Measurements from ENCODE around the gene SESN1. TPM values are rescaled to one million over a fixed set of nuclear protein-coding genes. Genes with fewer than 3 reads are reported as not detected.

The SESN1 gene
- total RNA-seq, 2 experiments from 2014 or later = 23.1 to 24.5 TPM

DNA sequence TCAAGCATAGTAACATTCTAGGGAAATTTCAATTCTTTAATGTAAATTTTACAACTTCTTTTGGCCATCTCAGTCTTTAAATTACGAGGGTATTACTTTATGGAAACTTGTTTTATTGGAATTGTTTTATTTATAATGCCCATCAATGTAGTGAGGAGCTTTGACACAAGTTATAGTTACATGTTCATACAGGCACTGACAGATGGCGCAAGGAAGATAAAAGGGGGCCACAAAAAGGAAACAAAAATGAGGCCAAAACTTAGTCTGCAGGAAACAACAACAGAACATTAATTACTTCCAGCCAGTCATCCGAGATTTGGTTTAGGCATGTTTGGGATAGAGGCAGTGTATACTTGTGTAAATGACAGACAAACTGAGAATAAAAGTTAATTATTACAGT, 18.3 kb downstream of the SESN1 start:
- H3K27me3 Mint-ChIP-seq (ENCODE audit: low read depth) = peaks cover 2% of the 10 kb centered on the region
- no peak overlapping the region for H3K27ac Mint-ChIP-seq
- no peak overlapping the region for H3K4me3 Mint-ChIP-seq
- ATAC-seq (no peak), DNase-seq (no peak)
- CTCF ChIA-PET = interaction anchor here (0.8 to 3.1 kb wide), 6 partner anchors 66 to 535 kb away, joined by 3 to 12 read pairs (median 4); no protein-coding TSS in a partner anchor
- H3K9me3 Mint-ChIP-seq (ENCODE audit: insufficient read depth) = no peaks in the 10 kb centered on the region
- H3K4me1 Mint-ChIP-seq (ENCODE audit: low read depth) = peaks cover 19% of the 10 kb centered on the region
- POLR2A ChIA-PET = no interaction called here
- no peaks in the 10 kb centered on the region for H3K36me3 Mint-ChIP-seq (ENCODE audit: low read depth)

DNA sequence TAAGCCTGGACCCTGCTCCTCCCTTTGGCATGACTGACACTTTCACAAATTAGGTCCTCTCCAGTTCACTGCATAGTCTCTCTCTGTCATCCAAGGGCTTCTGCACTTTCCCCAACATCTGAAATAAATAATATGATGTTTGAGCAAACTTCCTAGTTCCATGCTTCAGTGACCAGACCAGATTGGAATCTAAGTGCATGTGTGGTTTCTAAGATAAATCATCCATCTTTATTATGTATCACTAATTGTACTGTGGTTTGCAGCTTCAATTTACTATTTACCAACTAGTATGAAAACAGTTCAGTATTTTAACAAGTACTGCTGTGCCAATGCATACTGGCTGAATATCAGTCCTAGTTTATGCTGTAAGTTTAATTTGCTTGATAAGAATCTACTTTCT, 18.7 kb downstream of the SESN1 start:
- no peak for ATAC-seq
- CTCF ChIA-PET = interaction anchor here (1.1 to 5.8 kb wide), 13 partner anchors 17 to 535 kb away, joined by 3 to 99 read pairs (median 5); partner anchors contain the start of genes CEP57L1 and SESN1
- POLR2A ChIA-PET = no interaction called here
- H3K36me3 Mint-ChIP-seq (ENCODE audit: low read depth) = no peaks in the 10 kb centered on the region
- no peak overlapping the region for H3K27ac Mint-ChIP-seq
- no peak overlapping the region for H3K4me3 Mint-ChIP-seq
- DNase-seq = no peak
- peaks cover 2% of the 10 kb centered on the region for H3K27me3 Mint-ChIP-seq (ENCODE audit: low read depth)
- H3K4me1 Mint-ChIP-seq (ENCODE audit: low read depth) = peaks cover 24% of the 10 kb centered on the region
- H3K9me3 Mint-ChIP-seq (ENCODE audit: insufficient read depth) = no peaks in the 10 kb centered on the region

DNA sequence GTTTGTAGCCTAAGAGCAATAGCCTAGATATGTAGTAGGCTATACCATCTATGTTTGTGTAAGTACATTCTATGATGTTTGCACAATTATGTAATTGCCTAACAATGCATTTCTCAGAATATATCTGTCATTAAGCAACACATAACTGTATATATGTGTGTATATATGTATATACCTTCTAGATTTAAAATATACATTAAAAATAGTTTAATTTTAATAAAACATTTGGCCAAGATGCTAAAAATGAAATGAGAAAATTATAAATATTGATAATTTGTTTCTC, 20.6 kb downstream of the SESN1 start:
- ATAC-seq = no peak
- Mint-ChIP-seq H3K36me3 (ENCODE audit: low read depth) (no peaks in the 10 kb centered on the region), H3K4me1 (ENCODE audit: low read depth) (peaks cover 27% of the 10 kb centered on the region), H3K27me3 (ENCODE audit: low read depth) (no peaks in the 10 kb centered on the region), H3K4me3 (no peak overlapping the region), H3K9me3 (ENCODE audit: insufficient read depth) (no peaks in the 10 kb centered on the region), H3K27ac (no peak overlapping the region)
- no peak for DNase-seq
- POLR2A ChIA-PET = no interaction called here
- CTCF ChIA-PET = interaction anchor here (0.8 to 5.8 kb wide), 30 partner anchors 7 to 533 kb away, joined by 4 to 99 read pairs (median 8); partner anchors contain the start of genes CEP57L1 and SESN1

DNA sequence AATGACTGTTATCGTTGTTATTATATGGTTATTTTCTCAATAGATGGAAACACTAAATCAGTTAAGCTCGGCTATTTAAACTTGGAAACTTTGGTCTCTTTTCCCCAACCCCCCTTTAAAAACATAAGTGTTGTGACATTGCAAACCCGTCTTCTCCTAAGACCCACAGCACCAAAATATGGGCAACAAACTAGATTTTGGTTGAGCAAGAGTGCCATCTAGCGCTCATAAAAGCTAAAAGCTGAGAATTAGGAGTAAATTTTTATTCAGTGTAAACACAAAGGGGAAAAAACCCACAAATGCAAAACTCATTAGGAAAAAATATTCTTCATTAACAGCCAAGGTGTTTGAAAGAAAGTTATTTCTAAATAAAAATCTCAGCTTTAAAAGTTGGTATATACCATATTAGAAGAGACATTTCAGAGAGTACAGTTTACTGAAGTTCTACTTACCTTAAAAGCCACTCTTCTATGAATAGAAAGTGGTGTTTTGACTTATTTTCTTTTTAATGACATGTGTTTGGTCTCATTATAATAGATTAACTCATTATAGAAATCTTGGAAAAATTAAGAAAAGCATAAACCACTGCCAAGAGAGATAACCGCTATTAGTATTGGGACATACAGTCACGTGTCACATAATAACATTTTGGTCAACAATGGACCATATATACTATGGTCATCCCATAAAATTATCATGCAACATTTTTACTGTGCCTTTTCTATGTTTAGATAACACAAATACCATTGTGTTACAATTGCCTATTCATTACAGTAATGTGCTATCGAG, 21.1 kb downstream of the SESN1 start:
- H3K9me3 Mint-ChIP-seq (ENCODE audit: insufficient read depth) = no peaks in the 10 kb centered on the region
- POLR2A ChIA-PET = interaction anchor here (0.9 kb wide), 1 partner anchor 21 kb away, joined by 4 read pairs; the partner anchor contains the start of gene SESN1
- H3K27ac Mint-ChIP-seq = no peak overlapping the region
- no peaks in the 10 kb centered on the region for H3K27me3 Mint-ChIP-seq (ENCODE audit: low read depth)
- ATAC-seq (peak; percentile 68), DNase-seq (peak; percentile 74)
- CTCF ChIA-PET = interaction anchor here (0.8 to 5.8 kb wide), 52 partner anchors 8 to 549 kb away, joined by 3 to 99 read pairs (median 6); partner anchors contain the start of genes CEP57L1 and SESN1
- peaks cover 27% of the 10 kb centered on the region for H3K4me1 Mint-ChIP-seq (ENCODE audit: low read depth)
- no peaks in the 10 kb centered on the region for H3K36me3 Mint-ChIP-seq (ENCODE audit: low read depth)
- no peak overlapping the region for H3K4me3 Mint-ChIP-seq

DNA sequence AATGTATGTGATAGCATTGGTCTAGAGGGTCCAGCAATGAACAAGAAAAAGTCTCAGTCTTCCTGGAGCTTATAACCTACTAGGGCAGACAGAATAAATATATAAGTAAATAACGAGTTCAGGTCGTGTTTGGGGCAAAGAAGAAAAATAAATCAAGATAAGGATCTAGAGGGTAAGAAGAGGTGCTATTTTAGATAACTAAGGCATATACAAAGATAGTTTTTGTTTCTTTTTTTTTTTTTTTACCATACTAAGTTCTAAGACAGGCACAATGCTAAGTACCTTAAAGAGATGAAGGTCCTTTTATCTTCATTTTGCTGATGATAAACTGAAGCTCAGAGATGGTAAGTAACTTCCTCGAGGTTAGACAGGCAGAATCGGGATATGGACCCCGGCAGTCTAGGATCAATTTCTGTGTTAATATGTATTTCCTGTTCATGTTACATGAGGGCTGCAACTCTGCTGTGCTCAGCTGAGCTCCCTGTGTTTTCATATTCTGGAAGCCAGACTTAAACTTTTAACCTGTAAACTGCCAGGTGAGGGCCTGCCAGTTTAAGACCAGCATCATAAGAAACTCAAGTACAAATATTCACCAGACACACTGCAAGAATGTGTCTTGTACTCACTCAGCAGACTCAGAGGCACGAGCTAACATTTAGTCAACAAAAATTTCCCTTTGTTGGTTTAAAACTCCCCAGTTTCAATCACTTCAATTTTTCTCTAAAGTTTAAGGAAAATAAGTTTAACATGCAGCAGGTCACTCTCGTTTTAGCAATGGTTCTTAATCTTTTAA, 23.3 kb downstream of the SESN1 start:
- Mint-ChIP-seq H3K4me3 (peak overlapping the region; percentile 36), H3K9me3 (ENCODE audit: insufficient read depth) (no peaks in the 10 kb centered on the region), H3K27me3 (ENCODE audit: low read depth) (no peaks in the 10 kb centered on the region), H3K4me1 (ENCODE audit: low read depth) (peaks cover 25% of the 10 kb centered on the region), H3K36me3 (ENCODE audit: low read depth) (no peaks in the 10 kb centered on the region), H3K27ac (peak overlapping the region; percentile 32)
- POLR2A ChIA-PET = interaction anchor here (0.7 to 2.1 kb wide), 5 partner anchors 9 to 512 kb away, joined by 3 to 11 read pairs (median 4); partner anchors contain the start of genes CEP57L1 and SESN1
- DNase-seq (no peak), ATAC-seq (peak; percentile 41)
- CTCF ChIA-PET = interaction anchor here (0.9 to 5.8 kb wide), 29 partner anchors 8 to 530 kb away, joined by 3 to 99 read pairs (median 11); partner anchors contain the start of genes CEP57L1 and SESN1

DNA sequence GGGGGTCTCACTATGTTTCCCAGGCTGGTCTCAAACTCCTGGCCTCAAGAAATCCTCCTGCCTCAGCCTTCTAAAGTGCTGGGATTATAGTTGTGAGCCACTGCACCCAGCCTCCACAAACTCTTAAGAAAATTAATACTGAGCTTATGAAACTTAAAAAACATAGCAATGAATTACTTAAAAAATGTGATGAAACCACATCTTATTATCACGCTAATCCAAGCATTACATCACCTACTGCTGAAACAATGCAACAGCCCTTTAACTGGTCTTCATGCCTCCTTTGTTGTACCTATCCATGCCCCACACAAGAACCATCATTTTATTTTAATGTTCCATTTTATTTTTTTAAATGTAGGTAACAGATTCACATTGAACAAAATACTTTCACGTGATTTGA, 24.9 kb downstream of the SESN1 start:
- Mint-ChIP-seq H3K27me3 (ENCODE audit: low read depth) (no peaks in the 10 kb centered on the region), H3K9me3 (ENCODE audit: insufficient read depth) (no peaks in the 10 kb centered on the region), H3K27ac (no peak overlapping the region), H3K4me3 (no peak overlapping the region), H3K36me3 (ENCODE audit: low read depth) (no peaks in the 10 kb centered on the region), H3K4me1 (ENCODE audit: low read depth) (peaks cover 22% of the 10 kb centered on the region)
- CTCF ChIA-PET = interaction anchor here (1.3 to 4.8 kb wide), 2 partner anchors 155 to 528 kb away, joined by 3 to 58 read pairs; no protein-coding TSS in a partner anchor
- DNase-seq = no peak
- POLR2A ChIA-PET = no interaction called here
- no peak for ATAC-seq

DNA sequence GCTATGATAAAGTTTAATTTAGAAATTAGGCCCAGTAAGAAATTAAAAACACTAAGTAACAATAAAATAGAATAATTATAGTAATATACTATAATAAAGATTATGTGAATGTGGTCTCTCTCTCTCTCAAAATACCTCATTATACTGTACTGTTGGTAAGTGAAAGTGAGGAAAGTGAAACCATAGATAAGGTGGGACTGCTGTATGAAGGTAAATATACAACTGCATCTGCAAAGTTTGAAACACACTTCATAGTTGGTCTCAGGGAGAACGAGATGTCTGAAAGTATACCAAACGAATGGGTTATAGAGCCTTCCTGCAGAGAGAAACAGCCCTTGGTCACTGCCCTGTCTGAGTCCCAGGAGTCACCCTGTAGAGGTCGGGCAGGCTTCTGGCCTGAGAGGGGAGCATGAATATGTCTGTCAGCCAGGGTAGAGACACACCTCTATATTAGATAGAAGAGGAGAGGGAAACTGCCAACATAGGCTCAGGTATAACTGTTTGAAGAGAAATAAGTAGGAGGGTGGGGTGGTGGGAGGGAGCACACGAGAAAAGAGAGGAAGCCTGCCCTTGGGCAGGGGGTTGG, 31.8 kb downstream of the SESN1 start:
- CTCF ChIA-PET = interaction anchor here (1.4 to 1.8 kb wide), 3 partner anchors 9 to 53 kb away, joined by 3 to 9 read pairs (median 6); no protein-coding TSS in a partner anchor

DNA sequence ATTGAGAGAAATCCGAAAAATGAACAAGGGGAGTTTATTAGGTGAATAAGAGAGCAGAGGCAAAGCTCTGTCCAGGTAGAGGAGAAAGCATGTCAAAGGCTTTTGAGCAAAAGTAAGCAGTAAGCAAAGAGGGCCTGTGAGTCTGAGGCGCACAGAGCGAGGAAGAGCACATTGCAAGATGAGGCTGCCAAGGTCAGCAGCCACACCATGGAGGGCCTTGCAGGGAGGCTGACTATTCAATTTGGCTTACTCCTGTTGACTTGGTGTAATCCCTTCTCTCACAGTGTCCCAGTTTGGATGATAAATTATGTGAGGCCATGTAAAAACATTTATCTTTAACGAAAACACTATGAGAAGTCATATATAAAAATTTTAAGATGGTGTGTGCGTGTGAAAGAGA, 32.4 kb downstream of the SESN1 start:
- Mint-ChIP-seq H3K9me3 (ENCODE audit: insufficient read depth) (no peaks in the 10 kb centered on the region), H3K27me3 (ENCODE audit: low read depth) (no peaks in the 10 kb centered on the region), H3K4me3 (no peak overlapping the region), H3K27ac (no peak overlapping the region), H3K4me1 (ENCODE audit: low read depth) (peaks cover 33% of the 10 kb centered on the region), H3K36me3 (ENCODE audit: low read depth) (no peaks in the 10 kb centered on the region)
- POLR2A ChIA-PET = interaction anchor here (0.8 kb wide), 1 partner anchor 9 kb away, joined by 3 read pairs; no protein-coding TSS in a partner anchor
- DNase-seq = no peak
- ATAC-seq = no peak
- CTCF ChIA-PET = interaction anchor here (1.8 kb wide), 1 partner anchor 10 kb away, joined by 9 read pairs; no protein-coding TSS in a partner anchor

More for the DNA sequence above, 31.8 kb downstream of the SESN1 start:
- H3K36me3 Mint-ChIP-seq (ENCODE audit: low read depth) = no peaks in the 10 kb centered on the region
- peaks cover 33% of the 10 kb centered on the region for H3K4me1 Mint-ChIP-seq (ENCODE audit: low read depth)
- ATAC-seq (peak; percentile 28), DNase-seq (no peak)
- H3K9me3 Mint-ChIP-seq (ENCODE audit: insufficient read depth) = no peaks in the 10 kb centered on the region
- no peaks in the 10 kb centered on the region for H3K27me3 Mint-ChIP-seq (ENCODE audit: low read depth)
- POLR2A ChIA-PET = interaction anchor here (0.8 kb wide), 1 partner anchor 8 kb away, joined by 3 read pairs; no protein-coding TSS in a partner anchor
- no peak overlapping the region for H3K27ac Mint-ChIP-seq
- H3K4me3 Mint-ChIP-seq = no peak overlapping the region

DNA sequence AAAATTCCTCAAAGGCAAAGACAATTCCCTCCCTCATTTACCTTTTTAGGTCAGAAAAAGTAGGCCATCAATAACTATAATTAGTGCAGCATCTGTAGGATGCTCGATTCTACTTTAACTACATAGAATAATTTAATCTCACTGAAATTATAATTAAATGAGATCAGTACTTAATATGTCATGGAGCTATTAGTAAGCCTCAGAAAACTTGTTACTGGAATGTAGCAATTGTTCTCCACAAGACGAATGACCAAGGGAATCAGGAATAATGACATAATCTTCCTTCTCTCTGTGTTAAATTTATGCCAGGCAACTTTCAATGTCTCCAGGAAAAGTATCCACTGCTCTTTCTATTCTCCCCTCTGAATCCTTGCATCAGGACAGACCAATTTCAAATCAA, 34.1 kb downstream of the SESN1 start:
- H3K27me3 Mint-ChIP-seq (ENCODE audit: low read depth) = no peaks in the 10 kb centered on the region
- H3K4me1 Mint-ChIP-seq (ENCODE audit: low read depth) = peaks cover 33% of the 10 kb centered on the region
- POLR2A ChIA-PET = no interaction called here
- H3K36me3 Mint-ChIP-seq (ENCODE audit: low read depth) = peaks cover 3% of the 10 kb centered on the region
- CTCF ChIA-PET = interaction anchor here (1.0 to 3.2 kb wide), 5 partner anchors 12 to 140 kb away, joined by 3 to 22 read pairs (median 3); no protein-coding TSS in a partner anchor
- no peak for DNase-seq
- no peak for ATAC-seq
- no peak overlapping the region for H3K4me3 Mint-ChIP-seq
- no peak overlapping the region for H3K27ac Mint-ChIP-seq
- no peaks in the 10 kb centered on the region for H3K9me3 Mint-ChIP-seq (ENCODE audit: insufficient read depth)

DNA sequence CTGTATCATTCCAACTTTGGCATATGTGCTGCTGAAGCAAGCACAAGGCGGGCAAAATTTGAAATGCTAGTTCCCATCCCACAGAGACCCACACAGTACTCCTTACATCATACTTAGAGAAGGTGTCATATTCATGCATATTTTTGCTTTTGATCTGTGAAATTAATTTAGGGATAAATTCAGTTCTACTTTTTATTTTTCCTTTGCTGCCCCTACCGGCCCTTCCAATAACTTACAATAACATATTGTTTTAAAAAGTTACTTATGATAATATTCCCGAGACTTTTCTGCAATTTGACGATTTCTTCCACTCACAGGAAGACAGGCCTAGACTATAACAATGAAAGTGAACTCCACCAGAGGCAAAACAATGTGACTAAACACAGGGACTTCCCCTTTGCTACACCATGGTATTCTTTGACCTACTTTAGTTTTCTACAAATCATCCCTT, 35.0 kb downstream of the SESN1 start:
- ATAC-seq = peak; percentile 79
- peaks cover 3% of the 10 kb centered on the region for H3K36me3 Mint-ChIP-seq (ENCODE audit: low read depth)
- no peaks in the 10 kb centered on the region for H3K27me3 Mint-ChIP-seq (ENCODE audit: low read depth)
- H3K9me3 Mint-ChIP-seq (ENCODE audit: insufficient read depth) = no peaks in the 10 kb centered on the region
- H3K4me1 Mint-ChIP-seq (ENCODE audit: low read depth) = peaks cover 33% of the 10 kb centered on the region
- ChIA-PET POLR2A (no interaction called here), CTCF (interaction anchor here (0.8 to 3.2 kb wide), 7 partner anchors 11 to 139 kb away, joined by 3 to 22 read pairs (median 4); no protein-coding TSS in a partner anchor)
- DNase-seq = no peak
- peak overlapping the region; percentile 54 for H3K27ac Mint-ChIP-seq
- peak overlapping the region; percentile 1 for H3K4me3 Mint-ChIP-seq

DNA sequence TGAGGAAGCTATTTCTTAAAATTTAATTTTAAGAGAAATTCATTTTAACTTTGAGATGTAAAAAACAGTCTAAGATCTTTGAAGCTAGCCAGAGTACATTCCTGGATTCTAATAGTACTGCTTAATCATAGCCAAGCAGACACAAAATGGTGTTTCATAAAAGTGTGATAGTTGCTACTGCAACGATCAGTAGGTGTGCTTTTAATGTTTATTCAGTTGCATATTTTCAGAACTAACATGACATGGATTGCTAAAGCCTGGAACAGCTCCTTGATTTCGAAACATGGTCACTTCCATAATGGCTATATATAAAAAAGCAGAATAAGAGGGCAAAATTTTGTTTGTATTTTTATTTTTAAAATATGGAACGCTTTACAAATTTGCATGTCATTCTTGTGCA, 35.5 kb downstream of the SESN1 start:
- Mint-ChIP-seq H3K27me3 (ENCODE audit: low read depth) (no peaks in the 10 kb centered on the region), H3K4me3 (no peak overlapping the region), H3K36me3 (ENCODE audit: low read depth) (peaks cover 3% of the 10 kb centered on the region), H3K27ac (no peak overlapping the region), H3K9me3 (ENCODE audit: insufficient read depth) (no peaks in the 10 kb centered on the region), H3K4me1 (ENCODE audit: low read depth) (peaks cover 31% of the 10 kb centered on the region)
- no peak for DNase-seq
- POLR2A ChIA-PET = no interaction called here
- ATAC-seq = no peak
- CTCF ChIA-PET = interaction anchor here (0.8 to 3.2 kb wide), 6 partner anchors 14 to 139 kb away, joined by 3 to 22 read pairs (median 4); no protein-coding TSS in a partner anchor
